Activated CD4-positive, alpha-beta T cell treated with anti-CD3 and anti-CD28 coated beads, Interleukin-2, amount 10 ng/mL, durations not matched to agents 24 days and 14 days (primary cell): Measurements from ENCODE around the gene FUT8. TPM values are rescaled to one million over a fixed set of nuclear protein-coding genes. Genes with fewer than 3 reads are reported as not detected.
"Not testable (repeated sequence)": the region's sequence is repeated elsewhere in the genome, so short reads cannot be mapped to it uniquely, and the experiment has no call there.

Experiments
- DNase-seq: peaks from one replicate; pipeline ENCODE4 v3.0.0; 2022
- H3K27ac Mint-ChIP-seq: one replicate; pipeline ENCODE4 v1.8.0; 2022; ENCODE audit warnings: mild to moderate bottlenecking, mixed read lengths
- H3K27me3 Mint-ChIP-seq: one replicate; pipeline ENCODE4 v1.8.0; 2022; ENCODE audit warnings: mixed read lengths
- H3K36me3 Mint-ChIP-seq: one replicate; pipeline ENCODE4 v1.8.0; 2022; ENCODE audit warnings: low read depth, mild to moderate bottlenecking, mixed read lengths
- H3K4me1 Mint-ChIP-seq: one replicate; pipeline ENCODE4 v1.8.0; 2021; ENCODE audit warnings: mixed read lengths
- H3K4me3 Mint-ChIP-seq: one replicate; pipeline ENCODE4 v1.8.0; 2022; ENCODE audit warnings: mild to moderate bottlenecking, moderate library complexity, mixed read lengths
- H3K9me3 Mint-ChIP-seq: one replicate; pipeline ENCODE4 v1.8.0; 2021; ENCODE audit warnings: mixed read lengths
- intact Hi-C: fragments of 100-400 bp; cut with micrococcal nuclease; formaldehyde crosslinking; loops from one replicate; pipeline ENCODE4 v1.15.1; 2023
- total RNA-seq: library from RNA; stranded (reverse); gene quantifications from 2 replicates; pipeline ENCODE4 v1.2.3, GENCODE V29; 2022

Gene FUT8
- total RNA-seq, 1 donor from 2014 or later = 137 TPM

DNA sequence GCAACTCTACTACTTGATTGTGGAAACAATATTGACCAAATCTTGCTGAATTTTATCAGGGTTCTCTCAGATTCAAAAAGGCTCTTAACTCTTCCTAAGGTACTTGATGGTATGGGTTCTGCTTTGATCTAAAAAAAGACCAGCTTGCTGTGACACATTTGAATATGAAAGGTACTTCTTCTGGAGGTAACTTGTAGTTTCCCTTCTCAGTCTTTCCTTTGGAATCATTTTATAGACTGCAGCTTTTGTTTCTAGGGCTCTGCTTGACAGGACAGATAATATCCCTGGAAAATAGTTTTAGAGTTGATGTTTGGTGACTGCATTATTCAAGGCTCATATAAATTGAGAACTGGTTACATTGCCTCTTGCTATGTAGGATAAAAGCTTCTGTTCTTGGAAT is 251.9 kb downstream of the FUT8 start:
- H3K4me1 Mint-ChIP-seq = no peaks in the 10 kb centered on the region
- intact Hi-C loops = no loop called here
- peaks cover 4% of the 10 kb centered on the region for H3K9me3 Mint-ChIP-seq

GRCh38 chr14:65676361-65677014 is 264.0 kb downstream of the FUT8 start:
- Mint-ChIP-seq H3K36me3 (peaks cover 30% of the 10 kb centered on the region), H3K27ac (no peak overlapping the region), H3K4me3 (no peak overlapping the region), H3K9me3 (no peaks in the 10 kb centered on the region), H3K27me3 (no peaks in the 10 kb centered on the region), H3K4me1 (peaks cover 4% of the 10 kb centered on the region)
- intact Hi-C loops = no loop called here
- DNase-seq = no peak

More for the DNA sequence above, 251.9 kb downstream of the FUT8 start:
- Mint-ChIP-seq H3K27ac (no peak overlapping the region), H3K27me3 (no peaks in the 10 kb centered on the region), H3K4me3 (no peak overlapping the region), H3K36me3 (peaks cover 18% of the 10 kb centered on the region)
- DNase-seq = no peak

DNA sequence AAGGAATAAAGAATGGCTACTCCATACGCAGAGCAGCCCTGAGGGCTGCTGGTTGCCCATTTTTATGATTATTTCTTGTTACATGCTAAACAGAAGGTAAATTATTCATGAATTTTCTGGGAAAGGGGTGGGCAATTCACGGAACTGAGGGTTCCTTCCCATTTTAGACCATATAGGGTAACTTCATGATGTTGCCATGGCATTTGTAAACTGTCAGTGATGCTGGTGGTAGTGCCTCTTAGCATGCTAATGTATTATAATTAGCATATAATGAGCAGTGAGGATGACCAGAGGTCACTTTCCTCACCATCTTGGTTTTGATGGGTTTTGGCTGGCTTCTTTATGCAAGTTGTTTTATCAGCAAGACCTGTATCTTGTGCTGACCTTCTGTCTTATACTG is 273.0 kb downstream of the FUT8 start:
- peaks cover 47% of the 10 kb centered on the region for H3K36me3 Mint-ChIP-seq
- intact Hi-C loops = no loop called here
- H3K4me1 Mint-ChIP-seq = peaks cover 4% of the 10 kb centered on the region

DNA sequence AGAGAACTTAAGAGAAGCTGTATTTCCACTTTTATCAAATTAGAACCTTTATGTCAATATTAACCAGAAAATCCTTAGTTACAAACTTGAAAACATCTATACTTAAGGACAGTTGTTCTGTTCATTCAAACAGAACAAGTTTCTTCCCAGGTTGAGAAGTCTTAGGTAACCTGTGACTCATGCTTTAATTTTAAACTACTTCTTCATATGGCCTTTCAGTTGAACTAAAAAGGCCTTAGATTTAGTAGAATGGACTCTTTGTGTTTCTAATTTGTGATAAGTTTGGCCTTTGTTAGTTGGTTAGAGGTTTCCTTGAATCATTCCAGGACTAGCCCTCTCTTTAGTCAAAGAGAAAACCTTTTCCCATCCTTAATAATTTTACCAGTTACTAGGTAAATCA is 274.2 kb downstream of the FUT8 start:
- Mint-ChIP-seq H3K4me1 (peaks cover 2% of the 10 kb centered on the region), H3K27ac (no peak overlapping the region)

More for the DNA sequence above, 273.0 kb downstream of the FUT8 start:
- H3K27me3 Mint-ChIP-seq = no peaks in the 10 kb centered on the region
- no peak for DNase-seq
- H3K4me3 Mint-ChIP-seq = no peak overlapping the region
- peaks cover 9% of the 10 kb centered on the region for H3K9me3 Mint-ChIP-seq
- no peak overlapping the region for H3K27ac Mint-ChIP-seq

GRCh38 chr14:65689070-65689469 is 276.5 kb downstream of the FUT8 start:
- Mint-ChIP-seq H3K27ac (no peak overlapping the region), H3K4me1 (peaks cover 2% of the 10 kb centered on the region), H3K9me3 (peaks cover 14% of the 10 kb centered on the region), H3K4me3 (no peak overlapping the region), H3K36me3 (peaks cover 55% of the 10 kb centered on the region), H3K27me3 (no peaks in the 10 kb centered on the region)
- no peak for DNase-seq
- intact Hi-C loops = no loop called here

More for the DNA sequence above, 274.2 kb downstream of the FUT8 start:
- intact Hi-C loops = no loop called here
- no peak overlapping the region for H3K4me3 Mint-ChIP-seq
- H3K9me3 Mint-ChIP-seq = peaks cover 14% of the 10 kb centered on the region
- no peaks in the 10 kb centered on the region for H3K27me3 Mint-ChIP-seq
- H3K36me3 Mint-ChIP-seq = peaks cover 51% of the 10 kb centered on the region
- no peak for DNase-seq

- H3K27me3 Mint-ChIP-seq, H3K4me3 Mint-ChIP-seq, intact Hi-C loops, DNase-seq, H3K4me1 Mint-ChIP-seq, H3K27ac Mint-ChIP-seq: not testable (repeated sequence)
- Mint-ChIP-seq H3K9me3 (peaks cover 14% of the 10 kb centered on the region), H3K36me3 (peaks cover 48% of the 10 kb centered on the region)
These were observed 280.0 kb downstream of the FUT8 start for GRCh38 chr14:65692566-65692965.

- Mint-ChIP-seq H3K4me3 (no peak overlapping the region), H3K4me1 (peaks cover 3% of the 10 kb centered on the region), H3K36me3 (peaks cover 19% of the 10 kb centered on the region), H3K27me3 (no peaks in the 10 kb centered on the region), H3K27ac (no peak overlapping the region), H3K9me3 (no peaks in the 10 kb centered on the region)
- intact Hi-C loops = no loop called here
- no peak for DNase-seq
These were observed 284.3 kb downstream of the FUT8 start for GRCh38 chr14:65696801-65697200.

GRCh38 chr14:65703521-65703920 is 291.0 kb downstream of the FUT8 start:
- H3K27ac Mint-ChIP-seq = no peak overlapping the region
- no peaks in the 10 kb centered on the region for H3K27me3 Mint-ChIP-seq
- intact Hi-C loops = no loop called here
- DNase-seq = no peak
- peaks cover 30% of the 10 kb centered on the region for H3K36me3 Mint-ChIP-seq
- peaks cover 17% of the 10 kb centered on the region for H3K9me3 Mint-ChIP-seq
- peaks cover 14% of the 10 kb centered on the region for H3K4me1 Mint-ChIP-seq
- H3K4me3 Mint-ChIP-seq = no peak overlapping the region

GRCh38 chr14:65703996-65704395 is 291.5 kb downstream of the FUT8 start:
- no peak overlapping the region for H3K27ac Mint-ChIP-seq
- intact Hi-C loops = loop anchor here (1.0 kb wide), 1 partner anchor 28 kb away; no protein-coding TSS in a partner anchor
- H3K27me3 Mint-ChIP-seq = no peaks in the 10 kb centered on the region
- H3K9me3 Mint-ChIP-seq = peaks cover 18% of the 10 kb centered on the region
- H3K4me3 Mint-ChIP-seq = no peak overlapping the region
- H3K36me3 Mint-ChIP-seq = peaks cover 32% of the 10 kb centered on the region
- no peak for DNase-seq
- H3K4me1 Mint-ChIP-seq = peaks cover 14% of the 10 kb centered on the region

DNA sequence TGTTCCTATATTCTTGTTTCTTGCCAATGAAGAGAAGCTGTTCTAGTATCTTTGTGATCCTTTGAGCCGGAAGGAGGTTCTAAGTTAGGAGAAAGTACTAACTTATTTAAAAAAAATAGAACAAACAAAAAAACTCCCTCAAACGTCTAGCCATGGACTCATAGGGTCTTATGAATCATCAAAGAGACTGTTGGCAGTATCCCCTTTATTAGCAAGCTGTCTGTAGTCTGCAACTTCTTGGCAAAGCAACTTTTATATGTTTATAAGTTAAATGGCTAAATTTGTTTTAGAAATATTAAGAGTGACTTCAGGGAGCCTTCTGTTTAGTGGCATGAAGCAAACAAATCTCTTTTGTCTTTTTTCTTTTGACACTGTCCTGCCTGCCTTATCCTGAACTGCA is 291.9 kb downstream of the FUT8 start:
- Mint-ChIP-seq H3K36me3 (peaks cover 36% of the 10 kb centered on the region), H3K4me1 (peaks cover 14% of the 10 kb centered on the region), H3K4me3 (no peak overlapping the region), H3K9me3 (peaks cover 18% of the 10 kb centered on the region), H3K27ac (peak overlapping the region; percentile 78), H3K27me3 (no peaks in the 10 kb centered on the region)
- intact Hi-C loops = loop anchor here (1.0 kb wide), 1 partner anchor 28 kb away; no protein-coding TSS in a partner anchor
- no peak for DNase-seq

GRCh38 chr14:65704850-65705249 is 292.3 kb downstream of the FUT8 start:
- peak overlapping the region; percentile 82 for H3K27ac Mint-ChIP-seq
- H3K36me3 Mint-ChIP-seq = peaks cover 35% of the 10 kb centered on the region
- intact Hi-C loops = loop anchor here (1.0 kb wide), 2 partner anchors 27 to 243 kb away; no protein-coding TSS in a partner anchor
- no peaks in the 10 kb centered on the region for H3K27me3 Mint-ChIP-seq
- DNase-seq = no peak
- peaks cover 14% of the 10 kb centered on the region for H3K4me1 Mint-ChIP-seq
- H3K4me3 Mint-ChIP-seq = no peak overlapping the region
- H3K9me3 Mint-ChIP-seq = peaks cover 18% of the 10 kb centered on the region

DNA sequence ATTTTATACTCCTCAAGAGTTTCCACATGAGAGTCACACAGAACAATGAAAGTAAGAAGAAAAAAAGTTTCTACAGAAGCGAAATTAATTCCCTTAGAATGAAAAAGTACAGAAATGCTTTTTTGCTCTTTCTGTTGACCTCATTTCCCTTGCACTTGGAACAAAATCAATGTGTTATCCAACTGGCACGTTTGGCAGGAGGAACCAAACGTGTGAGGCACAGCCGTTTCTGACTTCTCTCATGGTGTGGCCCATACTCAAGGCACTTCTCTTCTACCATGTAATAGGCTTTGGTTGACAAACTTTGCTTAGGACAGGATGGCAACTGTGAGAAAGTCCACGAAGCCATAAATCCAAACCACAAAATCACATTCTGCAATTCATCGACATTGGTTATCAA is 297.0 kb downstream of the FUT8 start:
- Mint-ChIP-seq H3K36me3 (peaks cover 44% of the 10 kb centered on the region), H3K27me3 (no peaks in the 10 kb centered on the region), H3K4me3 (no peak overlapping the region), H3K27ac (no peak overlapping the region), H3K4me1 (peaks cover 18% of the 10 kb centered on the region), H3K9me3 (peaks cover 26% of the 10 kb centered on the region)
- no peak for DNase-seq
- intact Hi-C loops = no loop called here

GRCh38 chr14:65716813-65717212 is 304.3 kb downstream of the FUT8 start:
- DNase-seq, H3K27ac Mint-ChIP-seq, H3K4me3 Mint-ChIP-seq, H3K27me3 Mint-ChIP-seq, intact Hi-C loops, H3K4me1 Mint-ChIP-seq: not testable (repeated sequence)
- Mint-ChIP-seq H3K9me3 (peaks cover 32% of the 10 kb centered on the region), H3K36me3 (peaks cover 69% of the 10 kb centered on the region)

DNA sequence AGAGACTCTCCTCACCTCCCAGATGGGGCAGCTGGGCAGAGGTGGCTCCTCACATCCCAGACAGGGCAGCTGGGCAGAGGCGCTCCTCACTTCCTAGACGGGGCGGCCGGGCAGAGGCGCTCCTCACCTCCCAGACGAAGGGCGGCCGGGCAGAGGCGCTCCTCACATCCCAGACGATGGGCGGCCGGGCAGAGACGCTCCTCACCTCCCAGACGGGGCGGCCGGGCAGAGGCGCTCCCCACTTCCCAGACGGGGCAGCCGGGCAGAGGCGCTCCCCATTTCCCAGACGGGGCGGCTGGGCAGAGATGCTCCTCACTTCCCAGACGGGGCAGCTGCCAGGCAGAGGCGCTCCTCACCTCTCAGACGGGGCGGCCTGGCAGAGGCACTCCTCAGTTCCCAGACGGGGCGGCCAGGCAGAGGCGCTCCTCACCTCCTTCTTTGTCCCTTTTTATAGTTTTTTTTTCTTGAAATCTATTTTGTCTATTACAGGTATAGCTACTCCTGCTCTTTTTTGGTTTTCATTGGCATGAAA is 304.9 kb downstream of the FUT8 start:
- intact Hi-C loops, H3K27me3 Mint-ChIP-seq, H3K4me3 Mint-ChIP-seq, H3K27ac Mint-ChIP-seq, DNase-seq: not testable (repeated sequence)
- H3K9me3 Mint-ChIP-seq = peaks cover 36% of the 10 kb centered on the region
- peaks cover 12% of the 10 kb centered on the region for H3K4me1 Mint-ChIP-seq
- H3K36me3 Mint-ChIP-seq = peaks cover 72% of the 10 kb centered on the region
